ENCODE data around the gene FDX2.

Gene FDX2

GRCh38 chr19:10295847-10296591 is 19.8 kb downstream of the FDX2 start:
- peak; percentile 45 for DNase-seq

DNA sequence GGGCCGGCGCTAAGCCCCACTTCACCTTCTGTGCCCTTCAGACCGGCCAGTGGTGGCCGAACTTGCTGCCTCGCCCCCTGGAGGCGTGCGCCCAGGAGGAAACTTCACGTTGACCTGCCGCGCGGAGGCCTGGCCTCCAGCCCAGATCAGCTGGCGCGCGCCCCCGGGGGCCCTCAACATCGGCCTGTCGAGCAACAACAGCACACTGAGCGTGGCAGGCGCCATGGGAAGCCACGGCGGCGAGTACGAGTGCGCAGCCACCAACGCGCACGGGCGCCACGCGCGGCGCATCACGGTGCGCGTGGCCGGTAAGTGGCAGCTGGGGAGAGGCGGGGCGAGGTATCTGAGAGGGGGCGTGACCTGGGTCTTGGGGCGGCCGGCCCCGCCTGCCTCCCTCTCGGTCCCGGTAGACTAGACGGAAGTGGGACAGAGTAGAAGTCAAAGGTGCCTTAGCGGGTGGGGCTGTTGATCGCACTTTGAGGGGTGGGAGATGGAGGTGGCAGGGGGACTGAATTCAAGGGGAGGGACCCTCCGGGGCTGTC is 20.4 kb downstream of the FDX2 start:
- peak; percentile 32 for DNase-seq

DNA sequence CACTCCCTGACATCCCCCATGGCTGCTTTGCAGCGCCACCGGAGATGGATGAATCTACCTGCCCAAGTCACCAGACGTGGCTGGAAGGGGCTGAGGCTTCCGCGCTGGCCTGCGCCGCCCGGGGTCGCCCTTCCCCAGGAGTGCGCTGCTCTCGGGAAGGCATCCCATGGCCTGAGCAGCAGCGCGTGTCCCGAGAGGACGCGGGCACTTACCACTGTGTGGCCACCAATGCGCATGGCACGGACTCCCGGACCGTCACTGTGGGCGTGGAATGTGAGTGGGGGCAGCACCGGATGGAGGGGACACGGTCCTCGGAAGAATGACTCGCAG is 21.5 kb downstream of the FDX2 start:
- DNase-seq = no peak

DNA sequence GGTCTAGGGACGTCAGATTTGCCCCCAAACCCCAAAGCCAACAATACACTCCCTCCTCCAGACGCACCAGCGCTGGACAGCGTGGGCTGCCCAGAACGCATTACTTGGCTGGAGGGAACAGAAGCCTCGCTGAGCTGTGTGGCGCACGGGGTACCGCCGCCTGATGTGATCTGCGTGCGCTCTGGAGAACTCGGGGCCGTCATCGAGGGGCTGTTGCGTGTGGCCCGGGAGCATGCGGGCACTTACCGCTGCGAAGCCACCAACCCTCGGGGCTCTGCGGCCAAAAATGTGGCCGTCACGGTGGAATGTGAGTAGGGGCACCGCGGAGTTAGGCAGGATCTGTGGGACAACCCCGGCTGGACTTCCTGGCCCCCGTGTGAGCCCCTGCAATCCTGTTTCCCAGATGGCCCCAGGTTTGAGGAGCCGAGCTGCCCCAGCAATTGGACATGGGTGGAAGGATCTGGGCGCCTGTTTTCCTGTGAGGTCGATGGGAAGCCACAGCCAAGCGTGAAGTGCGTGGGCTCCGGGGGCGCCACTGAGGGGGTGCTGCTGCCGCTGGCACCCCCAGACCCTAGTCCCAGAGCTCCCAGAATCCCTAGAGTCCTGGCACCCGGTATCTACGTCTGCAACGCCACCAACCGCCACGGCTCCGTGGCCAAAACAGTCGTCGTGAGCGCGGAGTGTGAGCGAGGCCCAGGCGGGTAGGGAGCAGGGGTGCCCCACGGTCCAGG is 22.0 kb downstream of the FDX2 start:
- no peak for DNase-seq

- DNase-seq = no peak
Measured at GRCh38 chr19:10292789-10293636, 22.8 kb downstream of the FDX2 start.

GRCh38 chr19:10292206-10292788 is 23.5 kb downstream of the FDX2 start:
- DNase-seq = peak; percentile 85

GRCh38 chr19:10291554-10292205 is 24.1 kb downstream of the FDX2 start:
- no peak for DNase-seq

GRCh38 chr19:10290876-10291553 is 24.8 kb downstream of the FDX2 start:
- peak; percentile 56 for DNase-seq

GRCh38 chr19:10290357-10290875 is 25.4 kb downstream of the FDX2 start:
- peak; percentile 41 for DNase-seq

GRCh38 chr19:10289836-10290356 is 25.9 kb downstream of the FDX2 start, which contains the start of gene ICAM5:
Gene ICAM5 (plus strand): TSS chr19:10289952. CDS start chr19:10290044, 92 bp downstream.
- DNase-seq = no peak

DNA sequence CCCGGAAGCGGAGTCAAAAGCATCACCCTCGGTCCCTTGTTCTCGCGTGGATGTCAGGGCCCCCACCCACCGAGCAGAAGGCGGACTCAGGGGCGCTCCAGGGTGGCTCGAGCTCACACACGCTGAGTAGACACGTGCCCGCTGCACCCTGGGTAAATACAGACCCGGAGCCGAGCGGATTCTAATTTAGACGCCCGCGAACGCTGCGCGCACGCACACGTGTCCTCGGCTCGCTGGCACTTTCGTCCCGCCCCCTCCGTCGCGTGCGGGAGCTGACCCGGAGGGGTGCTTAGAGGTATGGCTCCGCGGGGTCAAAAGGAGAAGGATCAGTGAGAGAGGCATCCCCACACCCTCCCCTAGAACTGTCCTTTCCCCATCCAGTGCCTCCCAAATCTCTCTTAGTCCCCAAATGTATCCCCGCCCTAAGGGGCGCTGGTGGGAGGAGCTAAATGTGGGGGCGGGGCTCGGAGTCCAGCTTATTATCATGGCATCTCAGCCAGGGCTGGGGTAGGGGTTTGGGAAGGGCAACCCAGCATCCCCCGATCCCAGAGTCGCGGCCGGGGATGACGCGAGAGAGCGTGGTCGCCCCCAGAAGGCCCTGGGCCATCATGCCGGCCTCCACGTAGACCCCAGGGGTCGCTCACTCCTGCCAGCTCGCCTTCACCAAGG is 26.5 kb downstream of the FDX2 start:
- DNase-seq = peak; percentile 65

DNA sequence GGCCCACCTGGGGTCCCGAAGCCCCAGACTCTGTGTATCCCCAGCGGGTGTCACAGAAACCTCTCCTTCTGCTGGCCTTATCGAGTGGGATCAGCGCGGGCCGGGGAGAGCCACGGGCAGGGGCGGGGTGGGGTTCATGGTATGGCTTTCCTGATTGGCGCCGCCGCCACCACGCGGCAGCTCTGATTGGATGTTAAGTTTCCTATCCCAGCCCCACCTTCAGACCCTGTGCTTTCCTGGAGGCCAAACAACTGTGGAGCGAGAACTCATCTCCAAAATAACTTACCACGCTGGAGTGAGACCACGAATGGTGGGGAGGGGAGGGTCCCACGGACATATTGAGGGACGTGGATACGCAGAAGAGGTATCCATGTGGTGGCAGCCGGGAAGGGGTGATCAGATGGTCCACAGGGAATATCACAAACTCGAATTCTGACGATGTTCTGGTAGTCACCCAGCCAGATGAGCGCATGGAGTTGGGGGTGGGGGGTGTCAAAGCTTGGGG is 27.1 kb downstream of the FDX2 start:
- peak; percentile 59 for DNase-seq

DNA sequence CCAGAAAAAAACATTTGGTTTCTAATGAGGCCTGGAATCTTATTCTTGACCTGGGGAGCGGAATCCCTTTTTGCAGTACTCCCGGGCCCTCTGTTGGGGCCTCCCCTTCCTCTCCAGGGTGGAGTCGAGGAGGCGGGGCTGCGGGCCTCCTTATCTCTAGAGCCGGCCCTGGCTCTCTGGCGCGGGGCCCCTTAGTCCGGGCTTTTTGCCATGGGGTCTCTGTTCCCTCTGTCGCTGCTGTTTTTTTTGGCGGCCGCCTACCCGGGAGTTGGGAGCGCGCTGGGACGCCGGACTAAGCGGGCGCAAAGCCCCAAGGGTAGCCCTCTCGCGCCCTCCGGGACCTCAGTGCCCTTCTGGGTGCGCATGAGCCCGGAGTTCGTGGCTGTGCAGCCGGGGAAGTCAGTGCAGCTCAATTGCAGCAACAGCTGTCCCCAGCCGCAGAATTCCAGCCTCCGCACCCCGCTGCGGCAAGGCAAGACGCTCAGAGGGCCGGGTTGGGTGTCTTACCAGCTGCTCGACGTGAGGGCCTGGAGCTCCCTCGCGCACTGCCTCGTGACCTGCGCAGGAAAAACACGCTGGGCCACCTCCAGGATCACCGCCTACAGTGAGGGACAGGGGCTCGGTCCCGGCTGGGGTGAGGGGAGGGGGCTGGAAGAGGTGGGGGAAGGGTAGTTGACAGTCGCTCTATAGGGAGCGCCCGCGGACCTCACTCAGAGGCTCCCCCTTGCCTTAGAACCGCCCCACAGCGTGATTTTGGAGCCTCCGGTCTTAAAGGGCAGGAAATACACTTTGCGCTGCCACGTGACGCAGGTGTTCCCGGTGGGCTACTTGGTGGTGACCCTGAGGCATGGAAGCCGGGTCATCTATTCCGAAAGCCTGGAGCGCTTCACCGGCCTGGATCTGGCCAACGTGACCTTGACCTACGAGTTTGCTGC is 28.7 kb downstream of the FDX2 start, which contains the start of gene ICAM4:
Gene ICAM4 (plus strand): TSS at position 153 of the 935 bp plus-strand sequence. CDS start 58 bp downstream, at position 211.
- peak; percentile 64 for DNase-seq

GRCh38 chr19:10285393-10285792 is 30.4 kb downstream of the FDX2 start:
- DNase-seq = no peak

- DNase-seq = no peak
Measured at GRCh38 chr19:10284960-10285278, 30.9 kb downstream of the FDX2 start.

DNA sequence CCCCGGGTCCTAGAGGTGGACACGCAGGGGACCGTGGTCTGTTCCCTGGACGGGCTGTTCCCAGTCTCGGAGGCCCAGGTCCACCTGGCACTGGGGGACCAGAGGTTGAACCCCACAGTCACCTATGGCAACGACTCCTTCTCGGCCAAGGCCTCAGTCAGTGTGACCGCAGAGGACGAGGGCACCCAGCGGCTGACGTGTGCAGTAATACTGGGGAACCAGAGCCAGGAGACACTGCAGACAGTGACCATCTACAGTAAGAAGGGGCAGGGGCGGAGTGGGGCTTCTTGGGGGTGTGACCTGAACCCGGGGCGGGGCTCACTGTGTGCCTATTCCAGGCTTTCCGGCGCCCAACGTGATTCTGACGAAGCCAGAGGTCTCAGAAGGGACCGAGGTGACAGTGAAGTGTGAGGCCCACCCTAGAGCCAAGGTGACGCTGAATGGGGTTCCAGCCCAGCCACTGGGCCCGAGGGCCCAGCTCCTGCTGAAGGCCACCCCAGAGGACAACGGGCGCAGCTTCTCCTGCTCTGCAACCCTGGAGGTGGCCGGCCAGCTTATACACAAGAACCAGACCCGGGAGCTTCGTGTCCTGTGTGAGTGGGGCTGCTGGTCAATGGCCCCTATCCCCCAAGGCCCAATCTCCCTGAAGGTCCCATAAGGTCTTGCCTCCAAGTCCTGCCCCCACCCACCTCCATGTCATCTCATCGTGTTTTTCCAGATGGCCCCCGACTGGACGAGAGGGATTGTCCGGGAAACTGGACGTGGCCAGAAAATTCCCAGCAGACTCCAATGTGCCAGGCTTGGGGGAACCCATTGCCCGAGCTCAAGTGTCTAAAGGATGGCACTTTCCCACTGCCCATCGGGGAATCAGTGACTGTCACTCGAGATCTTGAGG is 31.5 kb downstream of the FDX2 start:
- DNase-seq = no peak

GRCh38 chr19:10283301-10284064 is 32.3 kb downstream of the FDX2 start:
- DNase-seq = no peak
